Measurements from ENCODE around the gene BNC2.

DNA sequence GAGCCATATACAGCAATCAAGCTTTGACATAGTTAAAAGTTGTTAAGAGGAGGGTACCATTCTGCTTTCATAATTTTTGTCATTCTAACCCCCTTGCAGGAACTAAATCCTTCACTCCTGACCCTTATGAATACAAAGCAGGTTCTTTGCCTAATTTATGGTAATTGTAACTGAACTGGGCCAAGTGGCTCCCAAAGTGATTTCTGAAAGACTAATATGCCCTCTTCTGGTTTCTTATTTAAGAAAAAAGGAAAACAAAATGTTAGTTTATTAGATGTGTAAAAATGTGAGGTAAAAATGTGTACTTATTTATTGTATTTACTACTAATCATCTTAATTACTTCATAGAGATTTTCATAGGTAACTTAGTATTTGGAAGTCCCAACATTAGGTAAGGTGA lies 268.5 kb downstream of the BNC2 start:
- TF ChIP-seq, protein P1, sequence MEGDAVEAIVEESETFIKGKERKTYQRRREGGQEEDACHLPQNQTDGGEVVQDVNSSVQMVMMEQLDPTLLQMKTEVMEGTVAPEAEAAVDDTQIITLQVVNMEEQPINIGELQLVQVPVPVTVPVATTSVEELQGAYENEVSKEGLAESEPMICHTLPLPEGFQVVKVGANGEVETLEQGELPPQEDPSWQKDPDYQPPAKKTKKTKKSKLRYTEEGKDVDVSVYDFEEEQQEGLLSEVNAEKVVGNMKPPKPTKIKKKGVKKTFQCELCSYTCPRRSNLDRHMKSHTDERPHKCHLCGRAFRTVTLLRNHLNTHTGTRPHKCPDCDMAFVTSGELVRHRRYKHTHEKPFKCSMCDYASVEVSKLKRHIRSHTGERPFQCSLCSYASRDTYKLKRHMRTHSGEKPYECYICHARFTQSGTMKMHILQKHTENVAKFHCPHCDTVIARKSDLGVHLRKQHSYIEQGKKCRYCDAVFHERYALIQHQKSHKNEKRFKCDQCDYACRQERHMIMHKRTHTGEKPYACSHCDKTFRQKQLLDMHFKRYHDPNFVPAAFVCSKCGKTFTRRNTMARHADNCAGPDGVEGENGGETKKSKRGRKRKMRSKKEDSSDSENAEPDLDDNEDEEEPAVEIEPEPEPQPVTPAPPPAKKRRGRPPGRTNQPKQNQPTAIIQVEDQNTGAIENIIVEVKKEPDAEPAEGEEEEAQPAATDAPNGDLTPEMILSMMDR (IDR thresholded peaks at IDR 0.05) = peak in 1 of 6 experiments; percentile 9
- no peak for TF ChIP-seq POLR2A (IDR thresholded peaks at IDR 0.05)
